Medulla oblongata (tissue), 1 donor: ENCODE measurements around the gene PACSIN2.

ENCODE experiments used
- DNase-seq: peaks from one replicate; pipeline ENCODE4 v3.0.0-alpha.2; 2015; ENCODE audit errors: extremely low spot score

The PACSIN2 gene

GRCh38 chr22:42857845-42858481 lies 157.0 kb downstream of the PACSIN2 start:
- DNase-seq: no peak

- peak; percentile 95 for DNase-seq
Measured at GRCh38 chr22:42856865-42857704, 157.9 kb downstream of the PACSIN2 start, which contains the start of gene ARFGAP3. Gene ARFGAP3 (minus strand): TSS chr22:42857273. CDS start chr22:42857182, 91 bp downstream.

GRCh38 chr22:42856179-42856864 lies 158.6 kb downstream of the PACSIN2 start:
- DNase-seq: peak; percentile 71

- no peak for DNase-seq
Measured at GRCh38 chr22:42855721-42856120, 159.2 kb downstream of the PACSIN2 start.

- DNase-seq: no peak
Measured at GRCh38 chr22:42855211-42855610, 159.7 kb downstream of the PACSIN2 start.

GRCh38 chr22:42848941-42849550 lies 165.9 kb downstream of the PACSIN2 start:
- no peak for DNase-seq

- no peak for DNase-seq
Measured at GRCh38 chr22:42847110-42847509, 167.8 kb downstream of the PACSIN2 start.

- DNase-seq: no peak
Measured at GRCh38 chr22:42844756-42845155, 170.2 kb downstream of the PACSIN2 start.

- DNase-seq: no peak
Measured at GRCh38 chr22:42842658-42843370, 172.1 kb downstream of the PACSIN2 start.

- no peak for DNase-seq
Measured at GRCh38 chr22:42841444-42841843, 173.5 kb downstream of the PACSIN2 start.

- no peak for DNase-seq
Measured at GRCh38 chr22:42837556-42837955, 177.4 kb downstream of the PACSIN2 start.

GRCh38 chr22:42836026-42836425 lies 178.9 kb downstream of the PACSIN2 start:
- no peak for DNase-seq

- DNase-seq: no peak
Measured at GRCh38 chr22:42834177-42834949, 180.6 kb downstream of the PACSIN2 start.

- no peak for DNase-seq
Measured at GRCh38 chr22:42833104-42833503, 181.8 kb downstream of the PACSIN2 start.

- DNase-seq: no peak
Measured at GRCh38 chr22:42831712-42832111, 183.2 kb downstream of the PACSIN2 start.

- DNase-seq: no peak
Measured at GRCh38 chr22:42830161-42830560, 184.8 kb downstream of the PACSIN2 start.

GRCh38 chr22:42829302-42829701 lies 185.6 kb downstream of the PACSIN2 start:
- no peak for DNase-seq

GRCh38 chr22:42825796-42826195 lies 189.2 kb downstream of the PACSIN2 start:
- DNase-seq: no peak

GRCh38 chr22:42821386-42821785 lies 193.6 kb downstream of the PACSIN2 start:
- no peak for DNase-seq

GRCh38 chr22:42820045-42820763 lies 194.7 kb downstream of the PACSIN2 start:
- DNase-seq: peak; percentile 18
